HCT116 (cell line): ENCODE results near the gene THEMIS. TPM values are rescaled to one million over a fixed set of nuclear protein-coding genes. Genes with fewer than 3 reads are reported as not detected.

Experiments
- ATAC-seq: fragments of 200-7000 bp; cut with Tn5 transposase; 2 replicates; pipeline ENCODE4 v1.9.1; 2020; ENCODE audit warnings: mild to moderate bottlenecking, moderate library complexity
- BruUV-seq: library from RNA; stranded (reverse); fragments of 400-500 nt; replicated peaks from 2 replicates; lab custom pipeline; 2021; lab: Mats Ljungman, UMichigan
- CTCF ChIA-PET: fragments of 300-600 bp; sonication (Branson Sonifier 250); formaldehyde crosslinking; loops from one replicate; lab custom pipeline; 2021; ENCODE audit warnings: antibody characterized with exemption; lab: Charles Lee
- POLR2A ChIA-PET: fragments of 300-600, 350-600 bp; sonication (Branson Sonifier 250); formaldehyde crosslinking; loops from one replicate; lab custom pipeline; 2021; ENCODE audit warnings: antibody characterized with exemption; lab: Charles Lee
- RAD21 ChIA-PET, 2 experiments: fragments of 300-600 bp; sonication (Branson Sonifier 250); formaldehyde crosslinking; loops; one replicate each; lab custom pipeline; 2023; ENCODE audit warnings: low total read pairs in 2 of 2; ENCODE audit not compliant: uncharacterized antibody in 2 of 2, unreplicated experiment in 2 of 2, low non-redundant PET in 1 of 2; lab: Charles Lee
- DNase-seq: peaks from one replicate; pipeline ENCODE4 v3.0.0-alpha.2; 2010; ENCODE audit warnings: low read depth, low spot score
- H2AFZ ChIP-seq: fragments of 200-600 bp; shearing (Covaris generic), sonication (generic); 2 replicates; pipeline ENCODE4 v1.6.1; 2017; ENCODE audit warnings: low read depth, mixed run types, mixed read lengths, antibody characterized with exemption, low read length; ENCODE audit not compliant: poor library complexity, severe bottlenecking
- H3K27ac ChIP-seq: 2 replicates; pipeline ENCODE4 v1.5.1; 2012; ENCODE audit warnings: low read depth, low read length
- H3K27me3 ChIP-seq: fragments of 200-600 bp; sonication (generic); 2 replicates; pipeline ENCODE4 v1.6.1; 2016; ENCODE audit warnings: mixed run types, low read length, mixed read lengths; ENCODE audit not compliant: insufficient read depth
- H3K36me3 ChIP-seq, 2 experiments: fragments of 200-500 bp in 1 of 2; fragments of 200-600 bp in 1 of 2; sonication (Bioruptor generic) in 1 of 2; sonication (generic) in 1 of 2; 2 replicates each; pipeline versions ENCODE4 v1.5.1 to v1.6.1; 2014 to 2016; ENCODE audit warnings: low read length in 2 of 2, inconsistent platforms in 1 of 2, mixed read lengths in 1 of 2, mixed run types in 1 of 2; ENCODE audit not compliant: insufficient read depth in 2 of 2, control insufficient read depth in 1 of 2
- H3K4me1 ChIP-seq, 2 experiments: fragments of 200-600 bp in 1 of 2; sonication (generic) in 1 of 2; 2 replicates each; pipeline versions ENCODE4 v1.5.1 to v1.6.1; 2012 to 2017; ENCODE audit warnings: low read length in 2 of 2, inconsistent platforms in 1 of 2, mild to moderate bottlenecking in 1 of 2, mixed read lengths in 1 of 2, mixed run types in 1 of 2, moderate library complexity in 1 of 2; ENCODE audit not compliant: insufficient read depth in 2 of 2, control insufficient read depth in 1 of 2
- H3K4me2 ChIP-seq: fragments of 200-600 bp; sonication (generic); 2 replicates; pipeline ENCODE4 v1.6.1; 2017; ENCODE audit warnings: mixed run types, low read length, mixed read lengths
- H3K4me3 ChIP-seq, 2 experiments: fragments of 200-600 bp in 1 of 2; sonication (generic) in 1 of 2; replicated peaks in 1 of 2; 2 replicates each; pipeline ENCODE4 v1.5.1; 2011 to 2016; ENCODE audit warnings: low read length in 2 of 2, control low read depth in 1 of 2, low read depth in 1 of 2, mild to moderate bottlenecking in 1 of 2, mixed read lengths in 1 of 2, mixed run types in 1 of 2
- H3K79me2 ChIP-seq: fragments of 200-600 bp; sonication (generic); 2 replicates; pipeline ENCODE4 v1.6.1; 2017; ENCODE audit warnings: mild to moderate bottlenecking, mixed run types, low read length, moderate library complexity, mixed read lengths; ENCODE audit not compliant: insufficient read depth
- H3K9ac ChIP-seq: fragments of 200-600 bp; sonication (generic); 2 replicates; pipeline ENCODE4 v1.6.1; 2016; ENCODE audit warnings: low read length, mixed read lengths
- H3K9me2 ChIP-seq: fragments of 200-600 bp; sonication (generic), shearing (Covaris generic); 2 replicates; pipeline ENCODE4 v1.6.1; 2017; ENCODE audit warnings: mixed run types, mild to moderate bottlenecking, moderate library complexity; ENCODE audit not compliant: insufficient read depth
- H3K9me3 ChIP-seq, 2 experiments: fragments of 200-500 bp in 1 of 2; fragments of 200-600 bp in 1 of 2; sonication (Bioruptor generic) in 1 of 2; sonication (generic) in 1 of 2; 2 replicates each; pipeline ENCODE4 v1.6.1; 2014 to 2017; ENCODE audit warnings: low read length in 2 of 2, mixed read lengths in 2 of 2, inconsistent platforms in 1 of 2, low read depth in 1 of 2, mild to moderate bottlenecking in 1 of 2, mixed run types in 1 of 2, moderate library complexity in 1 of 2; ENCODE audit not compliant: control insufficient read depth in 1 of 2, insufficient read depth in 1 of 2
- H4K20me1 ChIP-seq: fragments of 200-600 bp; sonication (generic), shearing (Covaris generic); 2 replicates; pipeline ENCODE4 v1.6.1; 2017; ENCODE audit warnings: mixed run types, mild to moderate bottlenecking, moderate library complexity; ENCODE audit not compliant: insufficient read depth
- ATF3 ChIP-seq: IDR thresholded peaks from 2 replicates; pipeline ENCODE4 v1.6.1; 2012
- CBX3 ChIP-seq: IDR thresholded peaks from 2 replicates; pipeline ENCODE4 v1.6.1; 2012; ENCODE audit warnings: low read depth
- CTCF ChIP-seq, 3 experiments: fragments of 200-600 bp in 1 of 3; sonication (generic) in 1 of 3; IDR thresholded peaks in 2 of 3; conservative IDR thresholded peaks in 1 of 3; 2 replicates each; pipeline ENCODE4 v1.5.1; 2012 to 2017; ENCODE audit warnings: low read depth in 2 of 3, low read length in 2 of 3, antibody characterized with exemption in 1 of 3, borderline replicate concordance in 1 of 3, control low read depth in 1 of 3, mild to moderate bottlenecking in 1 of 3, mixed read lengths in 1 of 3, mixed run types in 1 of 3, moderate library complexity in 1 of 3; ENCODE audit not compliant: insufficient read depth in 1 of 3
- EGR1 ChIP-seq: IDR thresholded peaks from 2 replicates; pipeline ENCODE4 v1.6.1; 2012; ENCODE audit warnings: low read depth
- ELF1 ChIP-seq: IDR thresholded peaks from 2 replicates; pipeline ENCODE4 v1.6.1; 2012; ENCODE audit warnings: low read depth, borderline replicate concordance
- EZH2 ChIP-seq: fragments of 200-600 bp; sonication (generic); IDR thresholded peaks from 2 replicates; pipeline ENCODE4 v1.6.1; 2017; ENCODE audit warnings: antibody characterized with exemption, mixed run types
- EZH2phosphoT487 ChIP-seq: fragments of 200-600 bp; IDR thresholded peaks from 2 replicates; pipeline ENCODE4 v1.6.1; 2018; ENCODE audit warnings: antibody characterized with exemption, borderline replicate concordance
- FOSL1 ChIP-seq: IDR thresholded peaks from 2 replicates; pipeline ENCODE4 v1.6.1; 2012; ENCODE audit warnings: low read depth
- JUND ChIP-seq: IDR thresholded peaks from 2 replicates; pipeline ENCODE4 v1.6.1; 2012
- POLR2A ChIP-seq: IDR thresholded peaks from 2 replicates; pipeline ENCODE4 v1.7.0; 2011; ENCODE audit warnings: borderline replicate concordance; ENCODE audit not compliant: insufficient read depth, insufficient read length; ENCODE audit errors: extremely low read depth
- POLR2AphosphoS5 ChIP-seq: IDR thresholded peaks from 2 replicates; pipeline ENCODE4 v1.6.1; 2011; ENCODE audit warnings: mild to moderate bottlenecking, low read depth, low read length, moderate library complexity
- RAD21 ChIP-seq: IDR thresholded peaks from 2 replicates; pipeline ENCODE4 v1.6.1; 2012; ENCODE audit warnings: low read depth, mild to moderate bottlenecking
- REST ChIP-seq: IDR thresholded peaks from 2 replicates; pipeline ENCODE4 v1.6.1; 2012; ENCODE audit warnings: low read depth
- SIN3A ChIP-seq: IDR thresholded peaks from 2 replicates; pipeline ENCODE4 v1.6.1; 2012; ENCODE audit warnings: low read depth
- SP1 ChIP-seq: IDR thresholded peaks from 2 replicates; pipeline ENCODE4 v1.6.1; 2012; ENCODE audit warnings: low read depth
- SRF ChIP-seq: IDR thresholded peaks from 2 replicates; pipeline ENCODE4 v1.6.1; 2012; ENCODE audit warnings: low read depth
- TCF7L2 ChIP-seq: IDR thresholded peaks from 2 replicates; pipeline ENCODE4 v1.7.0; 2011; ENCODE audit warnings: borderline replicate concordance, inconsistent platforms; ENCODE audit not compliant: insufficient read depth, insufficient read length; ENCODE audit errors: extremely low read depth
- YY1 ChIP-seq: IDR thresholded peaks from 2 replicates; pipeline ENCODE4 v1.6.1; 2011; ENCODE audit warnings: low read length, low read depth, moderate library complexity, mild to moderate bottlenecking; ENCODE audit not compliant: insufficient replicate concordance; ENCODE audit errors: extremely low read depth
- ZFX ChIP-seq: fragments of 450-650 bp; IDR thresholded peaks from 2 replicates; pipeline ENCODE4 v1.6.1; 2017
- ZNF274 ChIP-seq: fragments of 200-500 bp; sonication (Bioruptor generic); IDR thresholded peaks from 2 replicates; pipeline ENCODE4 v1.6.1; 2014; ENCODE audit warnings: mild to moderate bottlenecking, low read depth, low read length, inconsistent platforms
- intact Hi-C: fragments of 100-400 bp; cut with micrococcal nuclease; formaldehyde crosslinking; loops from 2 replicates; pipeline ENCODE4 v1.10.0; 2022
- total RNA-seq: library from RNA; stranded (reverse); gene quantifications from one replicate; pipeline ENCODE4 v1.2.1, GENCODE V29; 2021; ENCODE audit not compliant: unreplicated experiment

THEMIS gene
- total RNA-seq, 1 experiment from 2014 or later = 0.20 TPM

GRCh38 chr6:127790571-127790970 is 110.3 kb downstream of the THEMIS start:
- no peak for ATAC-seq
- H3K9ac ChIP-seq = no peak overlapping the region
- no peak overlapping the region for H3K4me2 ChIP-seq
- H2AFZ ChIP-seq = no peak overlapping the region
- ChIA-PET POLR2A (no interaction called here), CTCF (no interaction called here), RAD21 (no interaction called here)
- H3K36me3 ChIP-seq = no peaks in the 10 kb centered on the region
- no peak for DNase-seq
- H3K9me2 ChIP-seq = no peaks in the 10 kb centered on the region; the same call in 1 of the 2 replicates
- H3K4me3 ChIP-seq = no peak overlapping the region
- no peaks in the 10 kb centered on the region for H3K4me1 ChIP-seq
- BruUV-seq = no TSS peak
- H3K9me3 ChIP-seq = no peaks in the 10 kb centered on the region
- TF ChIP-seq RAD21 = no peak
- TF ChIP-seq JUND = no peak
- no peak for TF ChIP-seq YY1
- no peak for TF ChIP-seq ELF1
- no peak for TF ChIP-seq SRF
- TF ChIP-seq ZFX = no peak
- no peak for TF ChIP-seq EZH2
- TF ChIP-seq POLR2A = no peak
- TF ChIP-seq TCF7L2 = no peak
- TF ChIP-seq ATF3 = no peak
- TF ChIP-seq ZNF274 = no peak
- TF ChIP-seq EGR1 = no peak
- no peak for TF ChIP-seq CBX3
- TF ChIP-seq REST = no peak
- TF ChIP-seq POLR2AphosphoS5 = no peak
- TF ChIP-seq SP1 = no peak
- TF ChIP-seq FOSL1 = no peak
- TF ChIP-seq EZH2phosphoT487 = no peak
- TF ChIP-seq SIN3A = no peak
- TF ChIP-seq CTCF (IDR thresholded peaks at IDR 0.05 in 2 of 3, conservative IDR thresholded peaks at IDR 0.05 in 1 of 3; ENCODE audit: borderline replicate concordance in 1 of 3, insufficient read depth in 1 of 3, low read depth in 2 of 3, low read length in 2 of 3) = no peak
- H4K20me1 ChIP-seq = no peaks in the 10 kb centered on the region
- no peaks in the 10 kb centered on the region for H3K27me3 ChIP-seq
- H3K79me2 ChIP-seq = no peaks in the 10 kb centered on the region
- H3K27ac ChIP-seq = no peak overlapping the region
- intact Hi-C loops = no loop called here
